ENCODE results near the gene AQP12B.

DNA sequence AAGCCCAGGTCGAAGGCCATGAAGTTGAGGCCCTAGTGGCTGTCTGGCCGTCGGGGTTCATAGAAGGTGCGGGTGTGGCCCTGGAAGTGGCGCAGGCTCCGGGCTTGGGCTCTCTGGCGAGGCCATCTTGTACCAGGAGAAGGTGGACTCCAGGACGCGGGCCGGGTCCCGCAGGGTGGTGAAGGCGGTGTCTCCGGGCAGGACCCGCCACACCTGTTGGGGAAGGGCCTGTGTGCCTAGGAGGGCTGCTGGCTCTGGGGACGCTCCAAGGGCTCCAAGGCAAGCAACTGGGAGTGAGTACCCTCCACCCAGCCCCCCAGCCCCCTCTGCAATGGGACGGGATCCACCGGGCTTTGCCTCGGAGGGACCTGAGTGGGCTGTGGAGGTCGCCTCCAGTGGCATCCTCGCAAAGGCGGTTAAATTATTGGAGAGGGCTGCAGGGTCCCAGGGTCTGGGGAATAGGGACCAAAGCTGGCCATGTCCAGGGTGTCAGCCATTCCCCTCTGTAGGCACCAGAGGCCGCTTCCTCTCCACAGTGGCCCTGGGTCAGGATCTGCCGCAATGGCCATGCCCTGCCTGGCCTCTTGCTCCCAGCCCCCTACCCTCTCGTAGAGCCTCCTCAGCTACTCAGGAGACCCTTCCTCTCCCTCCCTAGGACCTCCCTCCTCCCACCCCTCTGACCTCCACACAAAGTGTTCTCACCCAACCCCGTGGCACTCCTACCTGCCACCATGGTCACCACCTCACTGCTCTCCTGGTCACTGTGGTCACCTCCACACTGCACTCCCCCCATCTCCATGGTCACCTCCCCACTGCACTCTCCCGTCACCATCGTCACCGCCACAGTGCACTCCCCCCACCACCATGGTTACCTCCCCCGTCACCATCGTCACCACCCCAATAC, 19.3 kb upstream of the AQP12B start:
- no peak for TF ChIP-seq POLR2AphosphoS5 (IDR thresholded peaks at IDR 0.05)
- TF ChIP-seq, protein P1, sequence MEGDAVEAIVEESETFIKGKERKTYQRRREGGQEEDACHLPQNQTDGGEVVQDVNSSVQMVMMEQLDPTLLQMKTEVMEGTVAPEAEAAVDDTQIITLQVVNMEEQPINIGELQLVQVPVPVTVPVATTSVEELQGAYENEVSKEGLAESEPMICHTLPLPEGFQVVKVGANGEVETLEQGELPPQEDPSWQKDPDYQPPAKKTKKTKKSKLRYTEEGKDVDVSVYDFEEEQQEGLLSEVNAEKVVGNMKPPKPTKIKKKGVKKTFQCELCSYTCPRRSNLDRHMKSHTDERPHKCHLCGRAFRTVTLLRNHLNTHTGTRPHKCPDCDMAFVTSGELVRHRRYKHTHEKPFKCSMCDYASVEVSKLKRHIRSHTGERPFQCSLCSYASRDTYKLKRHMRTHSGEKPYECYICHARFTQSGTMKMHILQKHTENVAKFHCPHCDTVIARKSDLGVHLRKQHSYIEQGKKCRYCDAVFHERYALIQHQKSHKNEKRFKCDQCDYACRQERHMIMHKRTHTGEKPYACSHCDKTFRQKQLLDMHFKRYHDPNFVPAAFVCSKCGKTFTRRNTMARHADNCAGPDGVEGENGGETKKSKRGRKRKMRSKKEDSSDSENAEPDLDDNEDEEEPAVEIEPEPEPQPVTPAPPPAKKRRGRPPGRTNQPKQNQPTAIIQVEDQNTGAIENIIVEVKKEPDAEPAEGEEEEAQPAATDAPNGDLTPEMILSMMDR (IDR thresholded peaks at IDR 0.05; ENCODE audit: poor library complexity, severe bottlenecking): no peak
- no peak for TF ChIP-seq RAD21 (conservative IDR thresholded peaks at IDR 0.05)
- no peak for TF ChIP-seq TAF1 (IDR thresholded peaks at IDR 0.05; ENCODE audit: low read depth)
- TF ChIP-seq EZH2 (IDR thresholded peaks at IDR 0.05; ENCODE audit: borderline replicate concordance, insufficient read depth, low read length, poor library complexity, severe bottlenecking): no peak
- TF ChIP-seq, protein P2, sequence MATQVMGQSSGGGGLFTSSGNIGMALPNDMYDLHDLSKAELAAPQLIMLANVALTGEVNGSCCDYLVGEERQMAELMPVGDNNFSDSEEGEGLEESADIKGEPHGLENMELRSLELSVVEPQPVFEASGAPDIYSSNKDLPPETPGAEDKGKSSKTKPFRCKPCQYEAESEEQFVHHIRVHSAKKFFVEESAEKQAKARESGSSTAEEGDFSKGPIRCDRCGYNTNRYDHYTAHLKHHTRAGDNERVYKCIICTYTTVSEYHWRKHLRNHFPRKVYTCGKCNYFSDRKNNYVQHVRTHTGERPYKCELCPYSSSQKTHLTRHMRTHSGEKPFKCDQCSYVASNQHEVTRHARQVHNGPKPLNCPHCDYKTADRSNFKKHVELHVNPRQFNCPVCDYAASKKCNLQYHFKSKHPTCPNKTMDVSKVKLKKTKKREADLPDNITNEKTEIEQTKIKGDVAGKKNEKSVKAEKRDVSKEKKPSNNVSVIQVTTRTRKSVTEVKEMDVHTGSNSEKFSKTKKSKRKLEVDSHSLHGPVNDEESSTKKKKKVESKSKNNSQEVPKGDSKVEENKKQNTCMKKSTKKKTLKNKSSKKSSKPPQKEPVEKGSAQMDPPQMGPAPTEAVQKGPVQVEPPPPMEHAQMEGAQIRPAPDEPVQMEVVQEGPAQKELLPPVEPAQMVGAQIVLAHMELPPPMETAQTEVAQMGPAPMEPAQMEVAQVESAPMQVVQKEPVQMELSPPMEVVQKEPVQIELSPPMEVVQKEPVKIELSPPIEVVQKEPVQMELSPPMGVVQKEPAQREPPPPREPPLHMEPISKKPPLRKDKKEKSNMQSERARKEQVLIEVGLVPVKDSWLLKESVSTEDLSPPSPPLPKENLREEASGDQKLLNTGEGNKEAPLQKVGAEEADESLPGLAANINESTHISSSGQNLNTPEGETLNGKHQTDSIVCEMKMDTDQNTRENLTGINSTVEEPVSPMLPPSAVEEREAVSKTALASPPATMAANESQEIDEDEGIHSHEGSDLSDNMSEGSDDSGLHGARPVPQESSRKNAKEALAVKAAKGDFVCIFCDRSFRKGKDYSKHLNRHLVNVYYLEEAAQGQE (IDR thresholded peaks at IDR 0.05; ENCODE audit: borderline replicate concordance): no peak
- no peak for TF ChIP-seq SMC3 (conservative IDR thresholded peaks at IDR 0.05; ENCODE audit: poor library complexity)
- TF ChIP-seq EP300 (conservative IDR thresholded peaks at IDR 0.05; ENCODE audit: poor library complexity, severe bottlenecking): no peak
- no peak for TF ChIP-seq MXI1 (conservative IDR thresholded peaks at IDR 0.05; ENCODE audit: poor library complexity, severe bottlenecking)
